ENCODE data around the gene YAP1.

Gene YAP1

DNA sequence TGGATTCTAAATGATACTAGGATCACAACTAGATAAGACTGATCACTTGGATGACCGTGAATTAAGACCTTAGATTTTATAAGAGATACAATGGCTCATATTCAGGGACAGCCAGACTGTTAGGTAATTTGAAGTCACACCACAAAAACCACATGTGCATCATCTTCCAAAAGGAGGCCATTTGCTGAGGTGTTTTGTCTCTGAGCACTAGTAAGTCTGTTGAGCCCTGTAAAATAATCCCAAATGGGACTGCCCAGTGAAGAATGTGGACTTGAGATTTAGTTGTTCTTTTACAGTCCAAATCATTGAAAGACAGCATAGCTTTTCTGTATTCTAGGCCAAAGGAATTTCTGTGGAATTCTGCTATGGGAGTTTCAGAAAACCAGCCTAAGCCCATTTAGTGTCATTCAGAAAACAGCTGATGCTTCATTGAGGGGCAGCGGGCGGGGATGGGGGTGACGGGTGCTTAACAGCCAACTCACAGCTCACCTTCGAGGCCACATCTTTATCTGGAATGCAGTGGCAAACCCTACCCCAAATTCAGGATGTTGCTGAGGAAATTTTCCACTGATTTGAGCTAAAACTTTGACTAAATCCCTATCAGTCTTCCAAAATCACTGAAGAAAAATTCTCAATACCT, 127.0 kb downstream of the YAP1 start:
- TF ChIP-seq, protein P1, sequence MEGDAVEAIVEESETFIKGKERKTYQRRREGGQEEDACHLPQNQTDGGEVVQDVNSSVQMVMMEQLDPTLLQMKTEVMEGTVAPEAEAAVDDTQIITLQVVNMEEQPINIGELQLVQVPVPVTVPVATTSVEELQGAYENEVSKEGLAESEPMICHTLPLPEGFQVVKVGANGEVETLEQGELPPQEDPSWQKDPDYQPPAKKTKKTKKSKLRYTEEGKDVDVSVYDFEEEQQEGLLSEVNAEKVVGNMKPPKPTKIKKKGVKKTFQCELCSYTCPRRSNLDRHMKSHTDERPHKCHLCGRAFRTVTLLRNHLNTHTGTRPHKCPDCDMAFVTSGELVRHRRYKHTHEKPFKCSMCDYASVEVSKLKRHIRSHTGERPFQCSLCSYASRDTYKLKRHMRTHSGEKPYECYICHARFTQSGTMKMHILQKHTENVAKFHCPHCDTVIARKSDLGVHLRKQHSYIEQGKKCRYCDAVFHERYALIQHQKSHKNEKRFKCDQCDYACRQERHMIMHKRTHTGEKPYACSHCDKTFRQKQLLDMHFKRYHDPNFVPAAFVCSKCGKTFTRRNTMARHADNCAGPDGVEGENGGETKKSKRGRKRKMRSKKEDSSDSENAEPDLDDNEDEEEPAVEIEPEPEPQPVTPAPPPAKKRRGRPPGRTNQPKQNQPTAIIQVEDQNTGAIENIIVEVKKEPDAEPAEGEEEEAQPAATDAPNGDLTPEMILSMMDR (conservative IDR thresholded peaks at IDR 0.05; ENCODE audit: low read depth, low read length): no peak
- H3K9ac ChIP-seq: no peak overlapping the region
- no peak overlapping the region for H3K4me3 ChIP-seq (IDR thresholded peaks at IDR 0.05; ENCODE audit: insufficient read depth, low read depth, low read length)
- H4K20me1 ChIP-seq (ENCODE audit: insufficient read depth): no peaks in the 10 kb centered on the region
- no peaks in the 10 kb centered on the region for H3K4me1 ChIP-seq (ENCODE audit: low read depth, poor library complexity, severe bottlenecking)
- H2AFZ ChIP-seq (ENCODE audit: low read depth): no peak overlapping the region
- no peaks in the 10 kb centered on the region for H3K79me2 ChIP-seq (ENCODE audit: insufficient read depth, low read depth)
- no peak overlapping the region for H3K4me2 ChIP-seq
- H3K27me3 ChIP-seq (ENCODE audit: insufficient read depth, low read depth): no peaks in the 10 kb centered on the region
- no peak overlapping the region for H3K27ac ChIP-seq
- no peaks in the 10 kb centered on the region for H3K36me3 ChIP-seq (ENCODE audit: insufficient read depth)

DNA sequence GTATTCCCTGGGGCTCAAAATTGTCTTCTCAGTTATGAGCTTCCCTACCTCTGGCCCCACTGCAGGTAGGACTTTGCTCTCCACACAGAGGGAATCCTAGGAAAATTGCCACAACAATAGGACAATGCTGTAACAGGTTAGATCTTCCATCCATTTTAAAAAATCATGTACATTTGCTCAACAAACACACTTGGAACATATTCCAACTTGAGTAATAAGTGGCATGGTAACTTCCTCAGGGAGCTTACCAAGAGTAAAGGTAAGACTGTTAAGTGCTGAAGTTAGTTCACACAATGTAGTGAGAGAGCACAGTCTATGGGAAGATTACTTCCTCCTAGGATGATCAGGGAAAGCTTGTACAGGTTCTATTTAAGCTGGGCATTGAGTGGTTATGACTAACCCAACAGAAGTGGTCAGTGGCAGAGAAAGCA, 128.2 kb downstream of the YAP1 start:
- Histone ChIP-seq H3K4me3 (IDR thresholded peaks at IDR 0.05; ENCODE audit: insufficient read depth, low read depth, low read length) (no peak overlapping the region), H3K4me2 (no peak overlapping the region), H3K9ac (no peak overlapping the region), H3K27ac (no peak overlapping the region), H4K20me1 (ENCODE audit: insufficient read depth) (no peaks in the 10 kb centered on the region), H2AFZ (ENCODE audit: low read depth) (no peak overlapping the region), H3K79me2 (ENCODE audit: insufficient read depth, low read depth) (no peaks in the 10 kb centered on the region), H3K27me3 (ENCODE audit: insufficient read depth, low read depth) (no peaks in the 10 kb centered on the region), H3K36me3 (ENCODE audit: insufficient read depth) (no peaks in the 10 kb centered on the region), H3K4me1 (ENCODE audit: low read depth, poor library complexity, severe bottlenecking) (no peaks in the 10 kb centered on the region)
- TF ChIP-seq, protein P1 (conservative IDR thresholded peaks at IDR 0.05; ENCODE audit: low read depth, low read length): no peak

DNA sequence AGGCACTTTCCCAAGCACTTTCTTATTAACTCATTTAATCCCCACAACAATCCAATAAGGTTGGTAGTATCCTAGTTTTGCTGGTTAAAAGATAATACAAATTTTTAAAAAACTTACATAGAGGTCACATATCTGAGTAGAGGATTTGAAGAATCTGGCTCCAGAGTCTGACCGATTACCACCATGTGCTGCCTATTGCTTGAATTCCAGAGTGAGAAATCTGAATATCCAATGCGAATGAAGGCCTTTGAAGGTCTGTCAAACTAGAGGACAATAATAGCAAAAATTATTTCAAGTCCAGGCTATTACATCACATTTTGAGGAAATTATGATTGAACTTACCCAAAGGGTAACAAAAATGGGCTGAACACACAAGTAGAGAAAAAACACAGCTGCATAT, 129.2 kb downstream of the YAP1 start:
- TF ChIP-seq, protein P1 (conservative IDR thresholded peaks at IDR 0.05; ENCODE audit: low read depth, low read length): no peak
- Histone ChIP-seq H4K20me1 (ENCODE audit: insufficient read depth) (no peaks in the 10 kb centered on the region), H3K79me2 (ENCODE audit: insufficient read depth, low read depth) (no peaks in the 10 kb centered on the region), H3K4me3 (IDR thresholded peaks at IDR 0.05; ENCODE audit: insufficient read depth, low read depth, low read length) (no peak overlapping the region), H3K27ac (no peak overlapping the region), H3K9ac (no peak overlapping the region), H3K4me2 (no peak overlapping the region), H3K36me3 (ENCODE audit: insufficient read depth) (no peaks in the 10 kb centered on the region), H2AFZ (ENCODE audit: low read depth) (no peak overlapping the region), H3K27me3 (ENCODE audit: insufficient read depth, low read depth) (no peaks in the 10 kb centered on the region), H3K4me1 (ENCODE audit: low read depth, poor library complexity, severe bottlenecking) (no peaks in the 10 kb centered on the region)

- no peak overlapping the region for H2AFZ ChIP-seq (ENCODE audit: low read depth)
- H3K4me2 ChIP-seq: no peak overlapping the region
- H3K79me2 ChIP-seq (ENCODE audit: insufficient read depth, low read depth): no peaks in the 10 kb centered on the region
- no peak overlapping the region for H3K27ac ChIP-seq
- TF ChIP-seq, protein P1 (conservative IDR thresholded peaks at IDR 0.05; ENCODE audit: low read depth, low read length): no peak
- H3K4me3 ChIP-seq (IDR thresholded peaks at IDR 0.05; ENCODE audit: insufficient read depth, low read depth, low read length): no peak overlapping the region
- H3K9ac ChIP-seq: no peak overlapping the region
- H3K36me3 ChIP-seq (ENCODE audit: insufficient read depth): no peaks in the 10 kb centered on the region
- H4K20me1 ChIP-seq (ENCODE audit: insufficient read depth): no peaks in the 10 kb centered on the region
- H3K4me1 ChIP-seq (ENCODE audit: low read depth, poor library complexity, severe bottlenecking): no peaks in the 10 kb centered on the region
- H3K27me3 ChIP-seq (ENCODE audit: insufficient read depth, low read depth): no peaks in the 10 kb centered on the region
Measured at GRCh38 chr11:102239911-102240310, 129.7 kb downstream of the YAP1 start.

Measured in KMS-11 (cell line).